Measurements from ENCODE around the gene DPYSL4. TPM values are rescaled to one million over a fixed set of nuclear protein-coding genes. Genes with fewer than 3 reads are reported as not detected.

DPYSL4 gene
- total RNA-seq, 4 donors from 2014 or later: 0.79 TPM; not detected in 3

DNA sequence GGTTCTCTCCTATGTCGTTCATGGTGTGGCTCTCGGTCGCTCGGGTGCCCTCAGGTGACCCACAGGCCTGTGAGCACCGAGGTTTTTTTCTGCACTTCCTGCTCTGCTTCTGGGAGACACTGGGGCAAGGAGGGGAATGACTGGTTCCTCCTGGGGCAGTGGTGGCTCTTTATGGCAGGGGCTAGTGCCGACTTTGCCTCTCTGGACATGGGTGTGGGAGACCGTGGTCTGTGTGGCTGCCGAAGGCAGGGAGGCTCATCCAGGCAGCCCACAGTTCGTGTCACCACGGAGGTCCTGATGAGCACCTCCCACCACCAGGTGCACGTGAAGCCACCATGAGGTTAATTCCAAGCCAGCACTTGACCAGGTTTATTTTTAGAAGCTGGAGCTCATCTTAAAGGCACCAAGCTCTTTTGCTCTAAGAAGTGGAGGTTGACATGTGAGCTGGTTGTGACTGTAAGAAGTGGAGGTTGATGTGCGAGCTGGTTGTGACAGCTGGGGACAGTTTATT is 24.7 kb upstream of the DPYSL4 start:
- Histone ChIP-seq H3K36me3 (no peaks in the 10 kb centered on the region), H3K4me1 (peaks cover 0 to 10% (median 4%) of the 10 kb centered on the region in 4 donors), H3K27me3 (peaks cover 5% of the 10 kb centered on the region), H3K9me3 (no peaks in the 10 kb centered on the region), H3K27ac (no peak overlapping the region), H3K4me3 (no peak overlapping the region)
- intact Hi-C loops (cut with DNase I; ENCODE audit: low total_unique reads) (no loop called here), in situ Hi-C loops (cut with MboI; ENCODE audit: low pct_ligation_motif_present in 1 of 4, low pct_unique_long_range_greater_than_20kb in 1 of 4, low sequenced_read_pairs in 3 of 4) (no loop called here)
- 16 to 63% methylated on average over 1 to 12 of the region's 12 CpGs for WGBS, 2 donors (ENCODE audit: low coverage in 1 of 2)
- no peak for DNase-seq
- TF ChIP-seq, protein P1, sequence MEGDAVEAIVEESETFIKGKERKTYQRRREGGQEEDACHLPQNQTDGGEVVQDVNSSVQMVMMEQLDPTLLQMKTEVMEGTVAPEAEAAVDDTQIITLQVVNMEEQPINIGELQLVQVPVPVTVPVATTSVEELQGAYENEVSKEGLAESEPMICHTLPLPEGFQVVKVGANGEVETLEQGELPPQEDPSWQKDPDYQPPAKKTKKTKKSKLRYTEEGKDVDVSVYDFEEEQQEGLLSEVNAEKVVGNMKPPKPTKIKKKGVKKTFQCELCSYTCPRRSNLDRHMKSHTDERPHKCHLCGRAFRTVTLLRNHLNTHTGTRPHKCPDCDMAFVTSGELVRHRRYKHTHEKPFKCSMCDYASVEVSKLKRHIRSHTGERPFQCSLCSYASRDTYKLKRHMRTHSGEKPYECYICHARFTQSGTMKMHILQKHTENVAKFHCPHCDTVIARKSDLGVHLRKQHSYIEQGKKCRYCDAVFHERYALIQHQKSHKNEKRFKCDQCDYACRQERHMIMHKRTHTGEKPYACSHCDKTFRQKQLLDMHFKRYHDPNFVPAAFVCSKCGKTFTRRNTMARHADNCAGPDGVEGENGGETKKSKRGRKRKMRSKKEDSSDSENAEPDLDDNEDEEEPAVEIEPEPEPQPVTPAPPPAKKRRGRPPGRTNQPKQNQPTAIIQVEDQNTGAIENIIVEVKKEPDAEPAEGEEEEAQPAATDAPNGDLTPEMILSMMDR (IDR thresholded peaks at IDR 0.05): no peak
- TF ChIP-seq POLR2A (IDR thresholded peaks at IDR 0.05): no peak
- TF ChIP-seq POLR2AphosphoS5 (IDR thresholded peaks at IDR 0.05): no peak
- TF ChIP-seq EP300 (IDR thresholded peaks at IDR 0.05; ENCODE audit: low read depth): no peak

DNA sequence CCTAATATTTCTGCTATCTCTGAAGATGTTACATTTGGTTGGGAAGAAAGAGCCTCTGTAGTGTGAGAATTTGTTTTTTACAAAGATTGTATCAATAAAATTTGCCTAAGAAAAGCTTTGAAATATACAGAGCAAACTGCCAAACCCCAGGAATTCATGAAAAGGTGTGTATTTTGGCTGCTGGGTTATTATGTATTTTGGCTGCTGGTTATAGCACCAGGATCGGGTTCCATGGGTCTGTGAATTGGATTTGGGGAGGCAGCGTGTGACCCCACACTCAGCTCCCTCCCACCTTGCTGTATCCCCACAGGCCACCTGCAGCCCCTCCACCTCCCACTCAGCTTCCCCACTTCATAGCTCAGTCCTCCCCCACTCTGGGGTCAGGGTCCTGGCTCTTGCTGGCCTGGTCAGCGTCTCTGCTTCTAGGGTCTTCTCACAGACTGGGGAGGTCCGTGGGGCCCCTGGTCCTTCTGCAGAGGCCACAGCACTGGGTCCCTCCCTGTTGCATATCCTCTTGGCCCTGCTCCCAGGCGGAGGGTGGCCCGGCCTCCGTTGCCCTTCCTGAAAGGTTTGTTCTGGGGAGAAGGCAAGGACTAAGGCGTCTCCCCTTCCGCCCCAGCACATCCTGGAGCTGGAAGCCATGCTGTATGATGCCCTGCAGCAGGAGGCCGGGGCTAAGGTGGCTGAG is 24.0 kb upstream of the DPYSL4 start:
- peak; percentile 35 for DNase-seq
- Histone ChIP-seq H3K27me3 (peaks cover 5% of the 10 kb centered on the region), H3K27ac (peak overlapping the region in 1 of 4 donors; percentile 58), H3K4me1 (peaks cover 0 to 10% (median 4%) of the 10 kb centered on the region in 4 donors), H3K4me3 (no peak overlapping the region), H3K36me3 (no peaks in the 10 kb centered on the region), H3K9me3 (no peaks in the 10 kb centered on the region)
- WGBS, 2 donors (ENCODE audit: low coverage in 1 of 2): 46% methylated on average over 10 of the region's 10 CpGs; no CpG with 5 or more reads in 1 of the 2 donors
- intact Hi-C loops (cut with DNase I; ENCODE audit: low total_unique reads) (no loop called here), in situ Hi-C loops (cut with MboI; ENCODE audit: low pct_ligation_motif_present in 1 of 4, low pct_unique_long_range_greater_than_20kb in 1 of 4, low sequenced_read_pairs in 3 of 4) (no loop called here)
- TF ChIP-seq EP300 (IDR thresholded peaks at IDR 0.05; ENCODE audit: low read depth): no peak
- no peak for TF ChIP-seq POLR2AphosphoS5 (IDR thresholded peaks at IDR 0.05)
- TF ChIP-seq, protein P1 (IDR thresholded peaks at IDR 0.05): no peak

DNA sequence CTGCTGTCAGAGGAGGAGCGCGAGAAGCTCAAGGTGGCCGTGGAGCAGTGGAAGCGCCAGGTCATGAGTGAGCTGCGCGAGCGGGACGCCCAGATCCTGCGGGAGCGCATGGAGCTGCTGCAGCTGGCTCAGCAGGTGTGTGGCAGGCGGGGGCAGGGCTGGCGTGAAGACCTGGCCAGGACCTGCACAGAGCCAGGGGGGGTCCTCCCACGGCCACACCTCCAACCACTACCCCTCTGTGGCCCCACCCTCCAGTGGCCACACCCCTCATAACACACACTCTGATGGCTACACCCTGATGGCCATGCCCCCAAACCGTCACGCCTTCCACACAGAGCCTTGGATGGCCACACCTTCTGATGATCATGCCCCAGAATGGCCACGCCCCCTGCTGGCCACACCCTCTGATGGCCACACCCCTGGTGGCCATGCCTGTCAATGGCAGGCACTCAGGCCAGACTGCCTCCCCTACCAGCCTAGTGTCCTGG is 23.4 kb upstream of the DPYSL4 start:
- no peak overlapping the region for H3K4me3 ChIP-seq
- intact Hi-C loops (cut with DNase I; ENCODE audit: low total_unique reads) (no loop called here), in situ Hi-C loops (cut with MboI; ENCODE audit: low pct_ligation_motif_present in 1 of 4, low pct_unique_long_range_greater_than_20kb in 1 of 4, low sequenced_read_pairs in 3 of 4) (no loop called here)
- peaks cover 0 to 10% (median 4%) of the 10 kb centered on the region in 4 donors for H3K4me1 ChIP-seq
- 44% methylated on average over 14 of the region's 16 CpGs; no CpG with 5 or more reads in 1 of the 2 donors for WGBS, 2 donors (ENCODE audit: low coverage in 1 of 2)
- peaks cover 5% of the 10 kb centered on the region for H3K27me3 ChIP-seq
- no peaks in the 10 kb centered on the region for H3K9me3 ChIP-seq
- TF ChIP-seq, protein P1 (IDR thresholded peaks at IDR 0.05): peak in 4 of 5 experiments; percentile 7 to 41 (median 18)
- no peak for TF ChIP-seq POLR2AphosphoS5 (IDR thresholded peaks at IDR 0.05)
- peak; percentile 51 for DNase-seq
- peak overlapping the region in 1 of 4 donors; percentile 58 for H3K27ac ChIP-seq
- H3K36me3 ChIP-seq: no peaks in the 10 kb centered on the region

DNA sequence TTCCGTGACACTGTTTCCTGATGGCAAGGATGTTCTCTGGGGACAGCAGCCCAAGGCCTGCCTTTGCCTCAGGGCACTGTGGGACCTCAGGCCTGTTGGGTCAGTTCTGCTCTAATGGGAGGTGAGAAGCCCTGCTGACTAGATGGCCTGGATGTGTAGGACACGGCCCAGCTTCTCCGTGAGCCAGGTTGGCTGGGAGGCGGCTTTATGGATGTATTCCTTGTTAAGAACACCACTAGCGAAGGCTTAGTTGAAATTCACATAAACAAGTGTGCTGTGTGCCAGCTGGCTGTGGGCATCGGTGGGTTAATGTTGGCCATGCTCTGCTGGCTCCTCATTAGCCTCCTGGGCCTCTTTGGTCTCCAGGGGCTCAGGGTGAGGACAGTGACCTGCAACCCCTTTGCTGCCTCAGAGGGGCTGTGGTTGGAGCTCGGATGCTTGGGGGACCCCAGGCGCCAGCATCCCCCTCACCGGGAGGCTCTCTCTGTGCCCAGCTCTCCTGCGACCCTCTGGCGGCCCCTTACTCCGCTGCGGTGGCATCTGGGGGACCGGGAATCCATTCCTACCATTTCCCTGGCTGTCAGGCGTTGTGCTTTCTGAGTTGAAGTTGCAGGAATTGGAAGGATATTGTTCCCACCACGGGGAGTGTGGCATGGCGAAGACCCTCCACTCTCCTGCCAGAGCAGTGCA is 22.8 kb upstream of the DPYSL4 start:
- in situ Hi-C loops (cut with MboI; ENCODE audit: low pct_ligation_motif_present in 1 of 4, low pct_unique_long_range_greater_than_20kb in 1 of 4, low sequenced_read_pairs in 3 of 4) (no loop called here), intact Hi-C loops (cut with DNase I; ENCODE audit: low total_unique reads) (no loop called here)
- no peak for DNase-seq

More for the DNA sequence above, 22.8 kb upstream of the DPYSL4 start:
- H3K36me3 ChIP-seq: no peaks in the 10 kb centered on the region
- H3K4me3 ChIP-seq: no peak overlapping the region
- H3K4me1 ChIP-seq: peaks cover 0 to 10% (median 4%) of the 10 kb centered on the region in 4 donors
- H3K27me3 ChIP-seq: peaks cover 5% of the 10 kb centered on the region
- 72% methylated on average over 17 of the region's 17 CpGs; no CpG with 5 or more reads in 1 of the 2 donors for WGBS, 2 donors (ENCODE audit: low coverage in 1 of 2)
- no peaks in the 10 kb centered on the region for H3K9me3 ChIP-seq
- H3K27ac ChIP-seq: no peak overlapping the region
- no peak for TF ChIP-seq POLR2A (IDR thresholded peaks at IDR 0.05)
- TF ChIP-seq, protein P1 (IDR thresholded peaks at IDR 0.05): peak in 1 of 5 experiments; percentile 4
